ENCODE results near the gene ZEB1.

GRCh38 chr10:31314256-31315150, 4.5 kb upstream of the ZEB1 start:
- TF ChIP-seq SAP30 (IDR thresholded peaks at IDR 0.05; ENCODE audit: insufficient read depth, insufficient replicate concordance, low read length): no peak
- no peak for TF ChIP-seq ATF2 (IDR thresholded peaks at IDR 0.05; ENCODE audit: low read length)
- no peak for TF ChIP-seq ZNF274 (IDR thresholded peaks at IDR 0.05; ENCODE audit: borderline replicate concordance, extremely low read depth, low read length)
- no peak for TF ChIP-seq TAF1 (IDR thresholded peaks at IDR 0.05; ENCODE audit: low read depth, low read length)
- no peak for TF ChIP-seq HDAC6 (IDR thresholded peaks at IDR 0.05; ENCODE audit: low read depth, low read length)
- no peak for TF ChIP-seq CTCF (IDR thresholded peaks at IDR 0.05; ENCODE audit: control extremely low read depth in 1 of 3, insufficient read depth in 1 of 3, low read depth in 1 of 3, low read length in 3 of 3)
- no peak for TF ChIP-seq CHD2 (IDR thresholded peaks at IDR 0.05; ENCODE audit: low read length)
- TF ChIP-seq TEAD4 (IDR thresholded peaks at IDR 0.05; ENCODE audit: low read depth, low read length): no peak
- TF ChIP-seq SUZ12 (IDR thresholded peaks at IDR 0.05; ENCODE audit: low read length): no peak
